Neuron (in vitro differentiated cells): ENCODE data around the gene FRMD4A.

ENCODE experiments used
- H2AFZ ChIP-seq: one replicate; pipeline ENCODE4 v1.6.1; 2013; ENCODE audit warnings: low read depth, mild to moderate bottlenecking, inconsistent platforms, low read length, moderate library complexity
- H3K27me3 ChIP-seq: one replicate; pipeline ENCODE4 v1.6.1; 2013; ENCODE audit warnings: low read length; ENCODE audit not compliant: insufficient read depth
- H3K36me3 ChIP-seq: one replicate; pipeline ENCODE4 v1.6.1; 2013; ENCODE audit warnings: low read length; ENCODE audit not compliant: insufficient read depth
- H3K4me1 ChIP-seq: one replicate; pipeline ENCODE4 v1.6.1; 2013; ENCODE audit warnings: low read length; ENCODE audit not compliant: insufficient read depth
- H3K4me3 ChIP-seq: 2 replicates; pipeline ENCODE4 v1.5.1; 2013; ENCODE audit warnings: mild to moderate bottlenecking, low read length, moderate library complexity
- H3K9me3 ChIP-seq: one replicate; pipeline ENCODE4 v1.6.1; 2013; ENCODE audit warnings: low read length

Gene FRMD4A

DNA sequence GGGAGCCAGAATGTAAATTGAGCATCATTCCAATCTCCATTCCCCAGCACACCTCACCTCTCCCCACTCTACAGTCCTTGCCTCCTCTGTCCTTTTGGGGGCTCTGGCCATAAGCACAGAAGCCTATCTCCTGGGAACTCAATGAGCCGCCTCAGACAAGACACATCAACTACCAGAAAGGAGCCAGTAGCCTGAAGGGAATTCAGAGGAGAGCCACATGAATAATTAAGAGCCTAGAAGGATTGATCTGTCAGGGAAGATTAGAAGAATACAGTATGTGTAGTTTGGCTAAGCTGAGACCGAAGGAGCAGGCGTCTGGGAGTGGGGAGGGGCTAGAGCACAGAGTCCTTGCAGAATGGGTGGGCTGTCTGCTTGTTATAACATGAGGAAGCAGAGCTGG lies 31.2 kb downstream of the FRMD4A start:
- Histone ChIP-seq H3K4me1 (peaks cover 15% of the 10 kb centered on the region), H3K36me3 (no peaks in the 10 kb centered on the region), H3K27me3 (no peaks in the 10 kb centered on the region), H3K9me3 (no peaks in the 10 kb centered on the region), H2AFZ (no peak overlapping the region), H3K4me3 (no peak overlapping the region)

DNA sequence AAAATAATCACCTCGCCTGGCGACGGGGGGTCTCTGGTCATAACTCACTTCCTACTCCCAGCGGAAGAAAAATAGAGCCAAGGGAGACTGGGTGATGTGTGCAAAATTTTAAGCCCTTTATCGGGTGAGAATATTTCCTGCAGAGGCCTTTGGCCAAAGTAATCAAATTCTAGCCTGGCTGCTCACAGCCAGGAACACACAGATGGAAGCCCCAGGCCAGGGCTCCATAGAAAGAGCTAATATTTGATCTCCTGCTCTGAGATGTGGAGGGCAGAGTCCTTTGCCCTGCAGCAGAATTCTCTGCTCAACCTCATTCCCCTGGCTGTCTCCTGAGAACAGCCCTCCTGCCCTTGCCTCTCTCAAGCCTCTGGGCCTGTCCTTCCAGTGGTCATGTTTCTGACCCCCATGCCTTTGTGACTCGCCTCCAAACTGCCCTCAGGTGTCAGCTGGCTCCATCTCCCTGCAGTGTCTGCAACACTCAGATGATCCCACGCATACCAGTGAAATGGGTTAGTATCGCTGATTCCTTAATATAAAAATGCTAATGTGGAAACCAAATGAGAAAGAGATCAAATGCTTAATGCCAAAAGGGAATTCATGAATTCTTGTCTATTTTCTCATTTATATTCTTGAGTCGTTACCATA lies 34.5 kb downstream of the FRMD4A start:
- H3K9me3 ChIP-seq = peaks cover 4% of the 10 kb centered on the region
- peaks cover 18% of the 10 kb centered on the region for H3K4me1 ChIP-seq
- no peaks in the 10 kb centered on the region for H3K36me3 ChIP-seq
- H3K4me3 ChIP-seq = no peak overlapping the region
- no peak overlapping the region for H2AFZ ChIP-seq
- H3K27me3 ChIP-seq = no peaks in the 10 kb centered on the region

DNA sequence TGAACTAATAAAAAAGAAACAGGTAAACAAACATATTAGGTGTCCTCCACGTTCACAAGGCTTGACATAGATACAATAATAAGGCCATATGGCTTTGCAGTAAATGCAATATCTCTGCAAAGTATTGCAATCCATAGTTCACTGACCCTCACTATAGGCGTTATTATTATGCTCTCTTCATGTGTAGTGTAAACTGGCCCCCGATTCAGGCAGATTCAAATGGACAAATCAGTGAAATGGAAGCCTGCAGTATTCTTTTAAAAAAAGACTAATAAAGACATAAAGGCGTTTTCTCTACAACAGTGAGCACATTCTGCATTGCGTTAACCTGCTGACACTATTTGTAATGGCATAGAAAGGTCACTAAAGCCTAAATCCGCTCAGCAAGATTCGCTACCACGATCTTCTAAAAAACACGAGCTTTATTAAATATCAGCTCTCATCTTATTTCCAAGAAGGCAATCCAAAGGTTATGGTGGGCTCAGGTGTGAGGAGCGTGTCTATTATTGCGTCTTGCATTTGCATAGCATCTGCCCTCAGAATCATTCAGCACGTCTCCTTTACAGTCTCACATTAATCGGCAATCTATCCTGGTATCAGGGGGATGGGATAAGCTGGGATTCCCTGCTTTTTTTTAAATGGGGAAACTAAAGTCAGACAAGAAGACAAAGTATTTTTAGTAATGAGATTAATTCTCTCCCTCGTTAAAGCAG lies 36.2 kb downstream of the FRMD4A start:
- H3K9me3 ChIP-seq = peaks cover 4% of the 10 kb centered on the region
- H2AFZ ChIP-seq = no peak overlapping the region
- H3K36me3 ChIP-seq = no peaks in the 10 kb centered on the region
- H3K4me1 ChIP-seq = peaks cover 18% of the 10 kb centered on the region
- H3K27me3 ChIP-seq = no peaks in the 10 kb centered on the region
- H3K4me3 ChIP-seq = no peak overlapping the region

DNA sequence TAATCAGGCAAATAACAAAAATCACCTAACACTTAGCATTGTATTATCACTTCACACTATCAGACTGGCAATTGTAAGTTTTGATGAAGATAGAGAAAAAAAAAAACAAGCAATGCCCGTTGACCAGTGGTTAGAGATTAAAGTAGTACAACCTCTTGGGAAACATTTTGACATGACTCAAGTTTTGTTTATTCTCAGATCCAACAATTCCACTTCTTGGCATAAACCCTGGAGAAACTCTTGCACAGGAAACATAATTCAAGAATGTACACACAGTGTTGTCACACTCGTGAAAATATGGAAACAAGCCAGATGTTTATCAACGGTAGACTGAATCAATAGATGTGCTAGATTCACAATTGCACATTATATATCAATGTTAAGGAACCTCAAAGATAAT lies 37.2 kb downstream of the FRMD4A start:
- Histone ChIP-seq H3K4me3 (no peak overlapping the region), H3K27me3 (no peaks in the 10 kb centered on the region), H3K9me3 (peaks cover 4% of the 10 kb centered on the region), H3K36me3 (no peaks in the 10 kb centered on the region), H2AFZ (no peak overlapping the region), H3K4me1 (peaks cover 18% of the 10 kb centered on the region)

DNA sequence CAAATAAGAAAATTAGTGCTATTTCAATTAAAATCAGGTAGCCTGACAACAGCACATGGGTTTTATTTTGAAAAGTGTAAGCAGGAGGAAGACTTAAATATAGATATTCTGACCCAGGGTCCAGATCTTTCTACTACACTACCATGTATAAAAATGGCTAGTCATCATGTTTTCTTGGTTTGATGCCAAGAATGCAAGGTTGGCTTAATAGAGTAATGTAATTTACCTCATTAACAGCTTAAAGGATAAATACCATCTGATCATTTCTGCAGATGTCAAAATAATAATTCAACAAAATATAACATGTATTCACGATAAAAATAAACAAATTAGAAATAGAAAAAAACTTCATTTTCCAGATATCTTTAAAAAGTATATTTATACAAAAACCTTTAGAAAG lies 39.4 kb downstream of the FRMD4A start:
- Histone ChIP-seq H3K36me3 (no peaks in the 10 kb centered on the region), H3K27me3 (no peaks in the 10 kb centered on the region), H3K4me1 (peaks cover 13% of the 10 kb centered on the region)

DNA sequence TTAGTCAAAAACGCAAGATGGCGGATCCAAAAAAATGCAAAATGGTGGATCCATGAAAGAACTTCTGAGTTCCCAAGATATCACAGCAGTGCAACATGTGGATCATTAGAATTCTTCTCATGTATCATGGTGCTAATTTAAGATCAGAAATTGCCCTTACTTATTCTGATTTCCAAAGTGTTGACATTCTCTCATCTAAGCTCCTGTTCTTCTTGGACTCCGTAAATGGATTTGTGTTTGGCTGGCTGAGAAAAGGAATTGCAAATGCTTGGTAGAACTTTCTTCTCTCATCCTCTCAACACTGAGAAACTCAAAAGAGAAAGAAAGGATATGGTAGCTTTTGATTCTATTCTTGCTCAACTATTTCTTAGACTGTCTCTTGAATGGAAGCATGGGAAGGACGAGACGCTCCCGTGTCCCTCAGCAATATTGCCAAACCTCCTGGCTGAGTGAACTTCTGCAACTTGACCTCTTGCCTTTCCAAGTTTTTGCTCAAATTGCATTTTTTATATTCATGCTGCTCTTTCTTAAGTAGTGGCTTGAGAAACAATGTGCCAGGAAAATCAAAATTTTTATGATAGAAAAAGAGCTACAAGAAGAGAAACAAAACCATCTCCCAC lies 44.7 kb downstream of the FRMD4A start:
- Histone ChIP-seq H3K27me3 (peaks cover 3% of the 10 kb centered on the region), H3K36me3 (no peaks in the 10 kb centered on the region), H3K4me3 (no peak overlapping the region), H3K4me1 (no peaks in the 10 kb centered on the region), H3K9me3 (peaks cover 2% of the 10 kb centered on the region), H2AFZ (no peak overlapping the region)

More for the DNA sequence above, 39.4 kb downstream of the FRMD4A start:
- no peak overlapping the region for H2AFZ ChIP-seq
- no peak overlapping the region for H3K4me3 ChIP-seq
- peaks cover 6% of the 10 kb centered on the region for H3K9me3 ChIP-seq

DNA sequence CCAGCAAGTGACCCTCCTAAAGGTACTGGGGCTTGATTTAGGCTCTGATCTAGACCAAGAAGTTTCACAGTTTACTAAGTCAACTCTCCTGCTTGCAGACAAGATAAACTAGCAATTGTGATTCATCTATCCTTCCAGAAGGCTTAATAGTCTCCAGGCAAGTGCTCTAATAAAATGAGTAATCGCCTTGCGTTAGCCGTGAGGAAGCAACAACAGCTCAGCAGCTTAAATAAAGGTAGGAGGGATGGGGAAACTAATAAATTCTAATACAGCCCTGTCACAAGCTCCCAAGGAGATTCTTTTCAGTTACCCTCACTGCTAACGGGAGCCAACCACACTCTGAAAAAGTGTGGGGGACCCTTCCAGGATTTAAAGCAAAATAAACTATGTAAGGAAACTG lies 48.4 kb downstream of the FRMD4A start:
- Histone ChIP-seq H3K36me3 (no peaks in the 10 kb centered on the region), H3K4me1 (peaks cover 13% of the 10 kb centered on the region), H3K4me3 (no peak overlapping the region), H3K9me3 (peaks cover 2% of the 10 kb centered on the region), H3K27me3 (peaks cover 3% of the 10 kb centered on the region), H2AFZ (no peak overlapping the region)

DNA sequence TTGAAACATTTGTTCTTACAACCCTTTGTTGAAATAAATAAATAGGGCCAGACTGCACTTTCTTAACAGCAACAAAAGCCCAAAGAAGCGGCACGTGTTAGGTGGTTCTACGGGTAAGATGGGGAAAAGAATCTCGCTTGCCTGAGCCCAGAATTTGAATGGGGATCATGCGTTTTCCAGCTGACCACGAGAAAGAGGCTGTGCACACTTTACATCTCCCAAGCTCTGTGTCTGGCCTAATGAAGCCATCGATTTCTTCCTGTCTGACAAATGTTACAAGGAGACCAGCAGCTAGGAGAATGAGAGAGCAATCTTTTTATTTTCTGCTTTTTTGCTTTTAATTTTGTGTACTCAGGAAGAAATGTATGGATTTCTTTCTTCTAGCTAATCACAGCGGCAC lies 52.2 kb downstream of the FRMD4A start:
- H3K27me3 ChIP-seq = peaks cover 3% of the 10 kb centered on the region
- no peak overlapping the region for H2AFZ ChIP-seq
- peaks cover 13% of the 10 kb centered on the region for H3K4me1 ChIP-seq
- no peak overlapping the region for H3K4me3 ChIP-seq
- no peaks in the 10 kb centered on the region for H3K36me3 ChIP-seq
- peaks cover 2% of the 10 kb centered on the region for H3K9me3 ChIP-seq

DNA sequence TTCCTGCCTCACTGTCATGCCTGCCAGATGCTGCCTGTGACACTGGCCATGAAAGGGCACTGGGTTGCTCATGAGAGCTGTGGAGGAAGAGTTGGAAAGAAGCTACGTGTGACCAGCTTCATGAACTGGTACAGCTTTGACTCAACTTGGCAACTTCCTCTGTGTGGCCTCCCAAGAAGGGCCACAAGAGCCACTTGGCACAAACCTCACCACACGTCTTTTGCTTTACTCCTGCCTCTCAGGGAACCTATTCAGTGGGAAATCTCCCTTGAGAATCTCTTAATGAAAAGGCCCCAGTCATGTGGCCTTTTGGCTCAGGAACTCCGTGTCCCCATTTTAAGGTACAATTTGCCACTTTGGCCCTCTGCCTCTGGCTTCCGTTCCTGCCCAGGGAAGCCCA lies 54.5 kb downstream of the FRMD4A start:
- Histone ChIP-seq H2AFZ (no peak overlapping the region), H3K4me3 (no peak overlapping the region), H3K4me1 (peaks cover 15% of the 10 kb centered on the region), H3K9me3 (peaks cover 2% of the 10 kb centered on the region), H3K27me3 (no peaks in the 10 kb centered on the region), H3K36me3 (no peaks in the 10 kb centered on the region)

DNA sequence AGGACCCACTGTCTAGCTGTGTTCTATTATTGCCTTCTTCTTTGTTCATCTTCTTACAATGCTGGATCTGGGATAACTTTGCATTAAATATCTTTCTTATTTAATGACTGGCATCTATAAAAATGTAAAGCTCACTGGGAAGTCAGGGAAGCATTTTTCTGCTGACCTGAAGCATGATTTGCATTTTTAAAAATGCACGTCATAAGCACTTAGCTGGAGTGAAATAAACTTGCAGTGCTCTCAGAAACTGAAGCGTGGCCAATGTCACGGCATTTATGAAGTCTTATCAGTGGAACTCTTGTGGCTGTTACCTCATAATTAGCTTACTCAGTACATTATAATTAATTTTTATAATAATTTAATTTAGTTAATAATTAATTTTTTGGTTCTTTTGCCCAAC lies 59.1 kb downstream of the FRMD4A start:
- H3K4me1 ChIP-seq = peaks cover 2% of the 10 kb centered on the region
- H3K4me3 ChIP-seq = no peak overlapping the region
- no peaks in the 10 kb centered on the region for H3K36me3 ChIP-seq
- peaks cover 5% of the 10 kb centered on the region for H3K9me3 ChIP-seq
- H2AFZ ChIP-seq = no peak overlapping the region
- H3K27me3 ChIP-seq = no peaks in the 10 kb centered on the region

DNA sequence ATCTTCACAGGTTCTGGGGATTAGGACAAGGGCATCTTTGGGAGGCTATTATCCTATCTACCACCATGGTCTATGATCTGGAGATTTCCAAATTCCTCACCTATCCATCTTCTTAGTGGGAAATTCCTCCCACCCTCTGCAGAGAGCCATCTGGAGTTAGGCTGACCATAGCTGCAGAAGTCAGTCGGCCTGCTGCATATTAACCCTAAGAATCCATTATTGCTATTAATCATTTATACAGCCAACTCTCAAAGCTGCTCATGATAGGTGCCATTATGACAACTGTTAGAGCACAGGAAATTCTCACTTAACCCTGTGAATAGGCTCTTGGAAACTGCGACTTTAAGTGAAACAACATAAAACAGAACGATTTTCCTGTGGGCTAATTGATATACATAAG lies 60.4 kb downstream of the FRMD4A start:
- peaks cover 6% of the 10 kb centered on the region for H3K4me1 ChIP-seq
- no peak overlapping the region for H3K4me3 ChIP-seq
- no peaks in the 10 kb centered on the region for H3K36me3 ChIP-seq
- no peak overlapping the region for H2AFZ ChIP-seq
- no peaks in the 10 kb centered on the region for H3K27me3 ChIP-seq
- peaks cover 3% of the 10 kb centered on the region for H3K9me3 ChIP-seq

DNA sequence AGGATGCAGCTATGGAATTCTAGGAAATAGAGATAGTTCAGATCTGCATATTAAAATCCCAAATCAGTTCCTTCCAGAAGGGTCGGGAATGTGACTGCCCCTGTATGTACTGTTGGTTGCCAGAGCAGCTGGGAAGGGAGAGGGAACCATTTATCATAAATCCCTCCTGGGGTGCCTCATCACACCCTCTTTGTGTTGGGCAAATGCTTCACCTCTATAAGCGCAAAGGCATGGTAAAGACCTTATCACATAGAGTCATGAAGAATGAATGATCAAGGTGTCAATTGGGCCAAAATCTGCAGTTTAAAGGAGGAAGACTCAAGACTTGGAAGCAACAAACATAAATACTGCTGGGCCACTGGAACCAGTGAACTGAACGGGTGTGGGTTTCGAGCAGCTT lies 65.0 kb downstream of the FRMD4A start:
- no peak overlapping the region for H2AFZ ChIP-seq
- H3K9me3 ChIP-seq = peaks cover 3% of the 10 kb centered on the region

DNA sequence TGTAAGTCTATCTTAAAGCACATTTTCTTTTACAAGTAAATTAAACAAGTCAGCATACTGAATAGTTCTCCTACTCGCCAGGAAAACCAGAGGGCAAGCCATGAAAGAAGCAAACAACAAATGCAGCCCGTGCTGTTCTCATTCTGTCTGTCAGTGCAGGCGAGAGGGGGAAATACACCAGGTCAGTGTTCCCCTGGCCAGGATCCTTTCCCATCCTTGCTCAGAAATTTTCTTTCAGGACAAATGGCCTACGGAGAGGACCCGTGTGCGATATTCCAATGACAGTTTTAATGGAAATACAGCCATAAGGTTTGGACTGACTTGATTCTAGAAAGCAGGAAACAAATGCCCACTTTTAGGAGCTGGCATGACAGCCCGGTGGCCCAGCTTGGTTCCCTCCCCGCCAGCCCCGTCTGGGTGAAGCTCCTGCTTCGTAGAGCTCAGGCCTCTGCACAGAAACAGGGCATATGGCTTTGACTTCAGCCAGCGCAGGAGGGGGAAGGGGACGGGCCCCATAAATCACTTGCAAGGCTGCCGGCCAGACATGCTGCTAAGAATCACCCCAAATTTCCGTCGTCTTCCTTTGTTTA lies 67.8 kb downstream of the FRMD4A start:
- peak overlapping the region; percentile 31 for H2AFZ ChIP-seq
- no peaks in the 10 kb centered on the region for H3K36me3 ChIP-seq
- no peaks in the 10 kb centered on the region for H3K27me3 ChIP-seq
- H3K4me3 ChIP-seq = no peak overlapping the region
- peaks cover 32% of the 10 kb centered on the region for H3K4me1 ChIP-seq
- H3K9me3 ChIP-seq = peaks cover 4% of the 10 kb centered on the region

More for the DNA sequence above, 65.0 kb downstream of the FRMD4A start:
- Histone ChIP-seq H3K36me3 (no peaks in the 10 kb centered on the region), H3K4me3 (no peak overlapping the region), H3K4me1 (peaks cover 20% of the 10 kb centered on the region), H3K27me3 (no peaks in the 10 kb centered on the region)
